Spinal cord (tissue), 10 donors: ENCODE results near the gene COX8A. TPM values are rescaled to one million over a fixed set of nuclear protein-coding genes. Genes with fewer than 3 reads are reported as not detected.
A peak's percentile ranks its signal among the peaks of the same experiment; 100 is the strongest.
"Not testable (repeated sequence)": the region's sequence is repeated elsewhere in the genome, so short reads cannot be mapped to it uniquely, and the experiment has no call there.

ENCODE experiments used
- DNase-seq, 6 donors: peaks; one replicate each; pipeline versions ENCODE4 v3.0.0 to v3.0.0-alpha.2; 2013 to 2015; ENCODE audit warnings: low spot score in 6 of 6, low read depth in 4 of 6
- H3K27ac ChIP-seq: one replicate; pipeline ENCODE4 v1.5.1; 2013; ENCODE audit warnings: low read depth, low read length, control low read depth
- H3K27me3 ChIP-seq: one replicate; pipeline ENCODE4 v1.6.1; 2013; ENCODE audit warnings: low read length; ENCODE audit not compliant: control insufficient read depth, insufficient read depth
- H3K36me3 ChIP-seq: one replicate; pipeline ENCODE4 v1.6.1; 2013; ENCODE audit warnings: low read length; ENCODE audit not compliant: control insufficient read depth, insufficient read depth
- H3K4me1 ChIP-seq: one replicate; pipeline ENCODE4 v1.6.1; 2013; ENCODE audit warnings: low read length; ENCODE audit not compliant: control insufficient read depth, insufficient read depth
- H3K4me3 ChIP-seq: one replicate; pipeline ENCODE4 v1.5.1; 2013; ENCODE audit warnings: low read depth, low read length, control low read depth
- H3K9me3 ChIP-seq: one replicate; pipeline ENCODE4 v1.6.1; 2013; ENCODE audit warnings: low read length; ENCODE audit not compliant: control insufficient read depth, insufficient read depth
- WGBS: methylation state at CpG from one replicate; pipeline ENCODE4 v1.1.5; 2013; ENCODE audit warnings: missing lambda C conversion rate; ENCODE audit not compliant: insufficient coverage; 5-methylcytosine and 5-hydroxymethylcytosine counted together
- polyA plus RNA-seq, 2 donors: library from polyadenylated mRNA; unstranded; fragments of 120-200 nt; gene quantifications; one replicate each; pipeline ENCODE4 v1.2.1, GENCODE V29; 2013; ENCODE audit not compliant: insufficient read length in 2 of 2
- total RNA-seq, 2 donors: library from RNA; depleted of rRNA in 1 of 2; stranded (reverse); fragments of 120-200 nt in 1 of 2; fragments of >200 nt in 1 of 2; gene quantifications; one replicate each; pipeline versions ENCODE4 v1.2.3 to v1.2.4, GENCODE V29; 2013 to 2014
- donor health status: healthy.

Gene COX8A
- total and polyA plus RNA-seq, 4 donors = 303 to 558 (median 391) TPM

GRCh38 chr11:63963895-63964294 is 10.5 kb upstream of the COX8A start:
- H3K4me1 ChIP-seq, H3K4me3 ChIP-seq, H3K9me3 ChIP-seq, H3K27ac ChIP-seq, DNase-seq, H3K27me3 ChIP-seq: not testable (repeated sequence)
- H3K36me3 ChIP-seq = peaks cover 13% of the 10 kb centered on the region
- 100% methylated on average over 3 of the region's 4 CpGs for WGBS

- Histone ChIP-seq H3K4me1 (peaks cover 5% of the 10 kb centered on the region), H3K4me3 (no peak overlapping the region), H3K36me3 (peaks cover under 1% of the 10 kb centered on the region), H3K9me3 (no peaks in the 10 kb centered on the region), H3K27ac (no peak overlapping the region), H3K27me3 (no peaks in the 10 kb centered on the region)
- DNase-seq = no peak
- WGBS = 100% methylated on average over 1 of the region's 1 CpG
These were observed 8.0 kb upstream of the COX8A start for GRCh38 chr11:63966444-63966843.

- no peak for DNase-seq
- WGBS = 100% methylated on average over 1 of the region's 2 CpGs
- H3K9me3 ChIP-seq = no peaks in the 10 kb centered on the region
- no peak overlapping the region for H3K4me3 ChIP-seq
- no peaks in the 10 kb centered on the region for H3K36me3 ChIP-seq
- H3K27ac ChIP-seq = no peak overlapping the region
- H3K4me1 ChIP-seq = peaks cover 5% of the 10 kb centered on the region
- no peaks in the 10 kb centered on the region for H3K27me3 ChIP-seq
These were observed 5.0 kb upstream of the COX8A start for GRCh38 chr11:63969461-63969860.

GRCh38 chr11:63970902-63971301 is 3.5 kb upstream of the COX8A start:
- H3K4me3 ChIP-seq = no peak overlapping the region
- 74% methylated on average over 4 of the region's 5 CpGs for WGBS
- H3K4me1 ChIP-seq = peaks cover 14% of the 10 kb centered on the region
- H3K9me3 ChIP-seq = no peaks in the 10 kb centered on the region
- H3K27me3 ChIP-seq = no peaks in the 10 kb centered on the region
- no peak overlapping the region for H3K27ac ChIP-seq
- no peak for DNase-seq
- peaks cover 5% of the 10 kb centered on the region for H3K36me3 ChIP-seq

GRCh38 chr11:63973912-63974258 is 535 bp upstream of the COX8A start:
- Histone ChIP-seq H3K4me1 (peaks cover 27% of the 10 kb centered on the region), H3K36me3 (peaks cover 30% of the 10 kb centered on the region), H3K4me3 (peak overlapping the region; percentile 98), H3K27ac (peak overlapping the region; percentile 98)
- not testable (repeated sequence) for H3K9me3 ChIP-seq, DNase-seq, H3K27me3 ChIP-seq
- 82% methylated on average over 16 of the region's 18 CpGs for WGBS

GRCh38 chr11:63978551-63979239 is 4.3 kb downstream of the COX8A start:
- no peaks in the 10 kb centered on the region for H3K9me3 ChIP-seq
- H3K36me3 ChIP-seq = peaks cover 46% of the 10 kb centered on the region
- H3K4me1 ChIP-seq = peaks cover 34% of the 10 kb centered on the region
- no peak overlapping the region for H3K27ac ChIP-seq
- WGBS = 62% methylated on average over 9 of the region's 10 CpGs
- DNase-seq = no peak
- no peak overlapping the region for H3K4me3 ChIP-seq
- no peaks in the 10 kb centered on the region for H3K27me3 ChIP-seq

GRCh38 chr11:63979426-63979825 is 5.0 kb downstream of the COX8A start:
- Histone ChIP-seq H3K4me1 (peaks cover 29% of the 10 kb centered on the region), H3K36me3 (peaks cover 46% of the 10 kb centered on the region), H3K9me3 (no peaks in the 10 kb centered on the region), H3K27me3 (no peaks in the 10 kb centered on the region), H3K4me3 (no peak overlapping the region), H3K27ac (no peak overlapping the region)
- DNase-seq = no peak
- 86% methylated on average over 5 of the region's 5 CpGs for WGBS

- no peak for DNase-seq
- Histone ChIP-seq H3K4me3 (peak overlapping the region; percentile 93), H3K27me3 (no peaks in the 10 kb centered on the region), H3K27ac (peak overlapping the region; percentile 93), H3K4me1 (peaks cover 35% of the 10 kb centered on the region), H3K9me3 (no peaks in the 10 kb centered on the region), H3K36me3 (peaks cover 40% of the 10 kb centered on the region)
- whole genome bisulfite sequencing = under 1% methylated on average over 13 of the region's 18 CpGs
These were observed 11.4 kb downstream of the COX8A start for GRCh38 chr11:63985812-63986155.

GRCh38 chr11:63986156-63986931 is 11.9 kb downstream of the COX8A start, which contains the start of gene OTUB1:
Gene OTUB1 (plus strand): TSS chr11:63986438. CDS start chr11:63986457, 19 bp downstream.
- peak within 1 kb of the TSS; percentile 93 for H3K27ac ChIP-seq
- peak in 5 of 6 donors; percentile 71 to 97 (median 84) for DNase-seq
- peaks cover 37% of the 10 kb centered on the region for H3K4me1 ChIP-seq
- peak within 1 kb of the TSS; percentile 93 for H3K4me3 ChIP-seq
- H3K9me3 ChIP-seq = no peaks in the 10 kb centered on the region
- WGBS = under 1% methylated on average over 58 of the region's 63 CpGs
- no peaks in the 10 kb centered on the region for H3K27me3 ChIP-seq
- peaks cover 46% of the 10 kb centered on the region for H3K36me3 ChIP-seq
